Measurements from ENCODE around the gene FERMT2. TPM values are rescaled to one million over a fixed set of nuclear protein-coding genes. Genes with fewer than 3 reads are reported as not detected.

The FERMT2 gene
- total RNA-seq, 5 donors from 2014 or later (not counting 1 experiment from before 2014, with no cell fraction given): 0.35 to 1.0 (median 0.84) TPM; not detected in 1

DNA sequence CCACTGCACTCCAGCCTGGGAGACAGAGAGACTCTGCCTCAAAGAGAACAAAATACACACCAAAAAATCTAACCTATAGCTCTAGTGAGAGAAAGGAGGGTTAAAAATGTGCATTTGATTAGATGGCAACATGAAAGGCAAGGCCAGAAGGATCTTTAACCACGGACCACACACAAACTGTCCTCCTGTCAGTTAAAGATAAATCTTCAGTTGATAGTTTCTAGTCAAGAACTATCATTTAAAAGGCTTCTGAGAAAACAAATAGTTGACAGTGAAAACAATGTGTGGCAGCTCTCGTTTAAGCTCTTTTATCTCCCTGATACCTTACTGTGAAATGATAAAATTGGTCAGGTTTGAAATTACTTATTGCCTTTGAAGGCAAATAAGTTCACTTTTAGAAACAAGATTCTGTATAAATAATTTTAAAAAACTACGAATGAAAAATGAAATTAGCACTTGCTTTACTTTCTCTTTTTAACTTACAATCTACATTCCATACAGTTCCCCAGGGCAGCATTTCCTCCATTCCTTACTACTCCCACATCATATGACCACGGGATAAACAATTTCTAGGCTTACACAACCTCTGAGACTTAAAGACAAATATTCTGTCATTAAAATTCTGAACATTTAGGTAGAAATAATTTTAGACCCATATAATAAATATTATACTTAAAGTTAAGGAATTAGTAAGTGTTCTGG lies 88.1 kb downstream of the FERMT2 start:
- no CpG with 5 or more reads among the region's 4 CpGs for WGBS (ENCODE audit: insufficient coverage)
- no peak overlapping the region for H3K27ac Mint-ChIP-seq
- no peak overlapping the region for H3K27ac ChIP-seq (ENCODE audit: low read length)
- no peak for ATAC-seq (replicated peaks in 1 of 4)
- ChIA-PET CTCF (no interaction called here), POLR2A (no interaction called here)
- no peaks in the 10 kb centered on the region for H3K9me3 Mint-ChIP-seq
- no peaks in the 10 kb centered on the region for H3K36me3 ChIP-seq (ENCODE audit: control insufficient read depth in 2 of 2, extremely low read depth in 1 of 2, insufficient read depth in 1 of 2, low read length in 1 of 2)
- no peak overlapping the region for H3K4me3 ChIP-seq (ENCODE audit: control insufficient read depth in 1 of 2, extremely low read depth in 1 of 2, low read length in 1 of 2)
- no peaks in the 10 kb centered on the region for H3K4me1 Mint-ChIP-seq
- no peaks in the 10 kb centered on the region for H3K4me1 ChIP-seq (ENCODE audit: control insufficient read depth in 1 of 2, extremely low read depth in 1 of 2, insufficient read depth in 2 of 2, low read length in 2 of 2)
- no peaks in the 10 kb centered on the region for H3K36me3 Mint-ChIP-seq
- H3K27me3 ChIP-seq (replicated peaks in 1 of 2; ENCODE audit: control insufficient read depth in 2 of 2, extremely low read depth in 1 of 2, insufficient read depth in 2 of 2, low read length in 1 of 2): no peaks in the 10 kb centered on the region
- no peak overlapping the region for H3K4me3 Mint-ChIP-seq
- no peaks in the 10 kb centered on the region for H3K9me3 ChIP-seq
- H3K27me3 Mint-ChIP-seq: no peaks in the 10 kb centered on the region
- no peak for DNase-seq

DNA sequence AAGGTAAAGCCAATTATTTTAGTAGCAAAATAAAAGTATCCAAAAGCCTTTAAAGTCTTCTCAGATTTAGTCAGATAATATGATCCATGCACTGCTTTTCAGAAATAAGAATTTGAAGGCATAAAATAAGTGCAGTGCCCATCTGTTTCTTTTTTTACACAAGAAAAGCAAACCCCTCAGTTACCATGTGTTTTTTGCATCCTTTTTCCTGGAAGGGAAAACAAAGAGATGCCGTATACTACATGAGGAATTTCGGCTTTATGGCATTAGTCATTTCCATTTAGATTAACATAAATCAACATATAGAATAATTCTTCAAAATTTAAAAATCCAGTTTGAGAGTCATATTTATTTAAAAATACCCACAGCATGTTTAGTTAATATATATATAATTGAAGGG lies 89.4 kb downstream of the FERMT2 start:
- ATAC-seq (replicated peaks in 1 of 4) (no peak), DNase-seq (no peak)
- Mint-ChIP-seq H3K9me3 (no peaks in the 10 kb centered on the region), H3K27ac (no peak overlapping the region), H3K36me3 (no peaks in the 10 kb centered on the region), H3K4me3 (no peak overlapping the region), H3K27me3 (no peaks in the 10 kb centered on the region), H3K4me1 (no peaks in the 10 kb centered on the region)
- Histone ChIP-seq H3K36me3 (ENCODE audit: control insufficient read depth in 2 of 2, extremely low read depth in 1 of 2, insufficient read depth in 1 of 2, low read length in 1 of 2) (no peaks in the 10 kb centered on the region), H3K27ac (ENCODE audit: low read length) (no peak overlapping the region), H3K9me3 (no peaks in the 10 kb centered on the region), H3K4me1 (ENCODE audit: control insufficient read depth in 1 of 2, extremely low read depth in 1 of 2, insufficient read depth in 2 of 2, low read length in 2 of 2) (no peaks in the 10 kb centered on the region), H3K4me3 (ENCODE audit: control insufficient read depth in 1 of 2, extremely low read depth in 1 of 2, low read length in 1 of 2) (no peak overlapping the region), H3K27me3 (replicated peaks in 1 of 2; ENCODE audit: control insufficient read depth in 2 of 2, extremely low read depth in 1 of 2, insufficient read depth in 2 of 2, low read length in 1 of 2) (no peaks in the 10 kb centered on the region)
- ChIA-PET POLR2A (no interaction called here), CTCF (no interaction called here)
- no CpG with 5 or more reads among the region's 2 CpGs for WGBS (ENCODE audit: insufficient coverage)

DNA sequence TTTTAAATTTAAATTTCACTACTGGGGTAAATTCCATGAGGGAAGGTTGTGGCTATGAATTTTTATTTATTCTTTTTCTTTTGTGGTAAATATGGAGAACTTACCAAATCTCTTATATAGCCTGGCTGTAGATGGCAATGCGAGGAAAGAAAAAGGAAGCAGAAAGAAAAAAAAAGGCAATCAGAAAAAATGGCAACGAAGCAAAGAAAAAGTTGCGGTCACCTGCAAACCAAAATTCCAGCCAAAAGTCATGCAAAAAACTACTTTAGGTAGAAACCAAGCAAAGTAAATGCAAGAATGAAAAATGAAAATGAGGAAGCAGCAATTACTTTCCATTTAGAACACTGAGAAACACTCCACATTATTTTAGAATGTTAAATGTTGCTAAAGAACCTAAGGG lies 89.9 kb downstream of the FERMT2 start:
- Mint-ChIP-seq H3K4me3 (no peak overlapping the region), H3K4me1 (no peaks in the 10 kb centered on the region), H3K27me3 (no peaks in the 10 kb centered on the region), H3K27ac (no peak overlapping the region), H3K9me3 (no peaks in the 10 kb centered on the region), H3K36me3 (no peaks in the 10 kb centered on the region)
- H3K4me3 ChIP-seq (ENCODE audit: control insufficient read depth in 1 of 2, extremely low read depth in 1 of 2, low read length in 1 of 2): no peak overlapping the region
- no peaks in the 10 kb centered on the region for H3K36me3 ChIP-seq (ENCODE audit: control insufficient read depth in 2 of 2, extremely low read depth in 1 of 2, insufficient read depth in 1 of 2, low read length in 1 of 2)
- ATAC-seq (replicated peaks in 1 of 4) (no peak), DNase-seq (no peak)
- H3K27ac ChIP-seq (ENCODE audit: low read length): no peak overlapping the region
- ChIA-PET CTCF (no interaction called here), POLR2A (no interaction called here)
- no peaks in the 10 kb centered on the region for H3K9me3 ChIP-seq
- H3K27me3 ChIP-seq (replicated peaks in 1 of 2; ENCODE audit: control insufficient read depth in 2 of 2, extremely low read depth in 1 of 2, insufficient read depth in 2 of 2, low read length in 1 of 2): no peaks in the 10 kb centered on the region
- WGBS (ENCODE audit: insufficient coverage): no CpG with 5 or more reads among the region's 3 CpGs
- no peaks in the 10 kb centered on the region for H3K4me1 ChIP-seq (ENCODE audit: control insufficient read depth in 1 of 2, extremely low read depth in 1 of 2, insufficient read depth in 2 of 2, low read length in 2 of 2)

DNA sequence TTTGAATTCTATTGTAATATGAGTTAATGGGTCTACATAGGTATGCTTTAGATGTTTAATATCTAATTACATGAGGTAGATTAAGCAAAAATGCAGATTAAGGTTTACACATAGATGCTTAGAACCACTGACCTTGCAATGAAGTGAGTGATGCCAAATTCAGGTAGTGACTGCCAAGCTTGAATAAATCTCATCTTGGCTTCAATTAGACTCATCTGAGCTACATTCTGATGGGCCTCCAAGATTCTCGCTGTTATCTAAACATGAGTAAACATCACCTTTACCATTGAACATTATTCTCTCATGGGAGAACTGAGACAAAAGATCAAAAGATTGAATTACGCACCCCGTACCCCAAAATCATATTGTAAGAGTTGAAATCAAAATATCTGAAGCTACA lies 90.6 kb downstream of the FERMT2 start:
- Mint-ChIP-seq H3K27me3 (no peaks in the 10 kb centered on the region), H3K27ac (no peak overlapping the region), H3K4me1 (no peaks in the 10 kb centered on the region), H3K4me3 (no peak overlapping the region), H3K36me3 (no peaks in the 10 kb centered on the region), H3K9me3 (no peaks in the 10 kb centered on the region)
- H3K4me3 ChIP-seq (ENCODE audit: control insufficient read depth in 1 of 2, extremely low read depth in 1 of 2, low read length in 1 of 2): no peak overlapping the region
- DNase-seq (no peak), ATAC-seq (replicated peaks in 1 of 4) (no peak)
- CTCF ChIA-PET: interaction anchor here in 1 of 2 donors (0.8 kb wide), 1 partner anchor 101 kb away, joined by 3 read pairs; no protein-coding TSS in a partner anchor
- H3K9me3 ChIP-seq: no peaks in the 10 kb centered on the region
- no peaks in the 10 kb centered on the region for H3K4me1 ChIP-seq (ENCODE audit: control insufficient read depth in 1 of 2, extremely low read depth in 1 of 2, insufficient read depth in 2 of 2, low read length in 2 of 2)
- no peaks in the 10 kb centered on the region for H3K36me3 ChIP-seq (ENCODE audit: control insufficient read depth in 2 of 2, extremely low read depth in 1 of 2, insufficient read depth in 1 of 2, low read length in 1 of 2)
- WGBS (ENCODE audit: insufficient coverage): no CpG with 5 or more reads among the region's 3 CpGs
- no peaks in the 10 kb centered on the region for H3K27me3 ChIP-seq (replicated peaks in 1 of 2; ENCODE audit: control insufficient read depth in 2 of 2, extremely low read depth in 1 of 2, insufficient read depth in 2 of 2, low read length in 1 of 2)
- no peak overlapping the region for H3K27ac ChIP-seq (ENCODE audit: low read length)
- POLR2A ChIA-PET: interaction anchor here in 1 of 2 donors (0.6 kb wide), 1 partner anchor 378 kb away, joined by 4 read pairs; no protein-coding TSS in a partner anchor

GRCh38 chr14:52856139-52856538 lies 94.7 kb downstream of the FERMT2 start:
- ChIA-PET POLR2A (no interaction called here), CTCF (interaction anchor here (0.6 to 1.0 kb wide), 2 partner anchors 36 to 41 kb away, joined by 3 read pairs; no protein-coding TSS in a partner anchor)
- H3K4me3 ChIP-seq (ENCODE audit: control insufficient read depth in 1 of 2, extremely low read depth in 1 of 2, low read length in 1 of 2): no peak overlapping the region
- peaks cover 0 to 2% of the 10 kb centered on the region in 2 experiments for H3K4me1 ChIP-seq (ENCODE audit: control insufficient read depth in 1 of 2, extremely low read depth in 1 of 2, insufficient read depth in 2 of 2, low read length in 2 of 2)
- ATAC-seq (replicated peaks in 1 of 4) (no peak), DNase-seq (no peak)
- H3K36me3 ChIP-seq (ENCODE audit: control insufficient read depth in 2 of 2, extremely low read depth in 1 of 2, insufficient read depth in 1 of 2, low read length in 1 of 2): no peaks in the 10 kb centered on the region
- no peaks in the 10 kb centered on the region for H3K27me3 Mint-ChIP-seq
- H3K36me3 Mint-ChIP-seq: no peaks in the 10 kb centered on the region
- WGBS (ENCODE audit: insufficient coverage): 96% methylated on average over 3 of the region's 4 CpGs
- H3K27ac Mint-ChIP-seq: no peak overlapping the region
- H3K9me3 Mint-ChIP-seq: no peaks in the 10 kb centered on the region
- H3K9me3 ChIP-seq: no peaks in the 10 kb centered on the region
- H3K27ac ChIP-seq (ENCODE audit: low read length): no peak overlapping the region
- peaks cover 0 to 3% (median 2%) of the 10 kb centered on the region in 3 donors for H3K4me1 Mint-ChIP-seq
- no peaks in the 10 kb centered on the region for H3K27me3 ChIP-seq (replicated peaks in 1 of 2; ENCODE audit: control insufficient read depth in 2 of 2, extremely low read depth in 1 of 2, insufficient read depth in 2 of 2, low read length in 1 of 2)
- no peak overlapping the region for H3K4me3 Mint-ChIP-seq

GRCh38 chr14:52853522-52853854 lies 97.4 kb downstream of the FERMT2 start:
- ChIA-PET POLR2A (no interaction called here), CTCF (no interaction called here)
- WGBS (ENCODE audit: insufficient coverage): 97% methylated on average over 2 of the region's 3 CpGs
- peaks cover 0 to 2% of the 10 kb centered on the region in 2 experiments for H3K4me1 ChIP-seq (ENCODE audit: control insufficient read depth in 1 of 2, extremely low read depth in 1 of 2, insufficient read depth in 2 of 2, low read length in 2 of 2)
- Mint-ChIP-seq H3K4me1 (peaks cover 0 to 3% (median 2%) of the 10 kb centered on the region in 3 donors), H3K27ac (no peak overlapping the region), H3K4me3 (no peak overlapping the region), H3K36me3 (no peaks in the 10 kb centered on the region), H3K9me3 (no peaks in the 10 kb centered on the region), H3K27me3 (no peaks in the 10 kb centered on the region)
- no peak overlapping the region for H3K4me3 ChIP-seq (ENCODE audit: control insufficient read depth in 1 of 2, extremely low read depth in 1 of 2, low read length in 1 of 2)
- ATAC-seq (replicated peaks in 1 of 4) (no peak), DNase-seq (no peak)
- H3K36me3 ChIP-seq (ENCODE audit: control insufficient read depth in 2 of 2, extremely low read depth in 1 of 2, insufficient read depth in 1 of 2, low read length in 1 of 2): no peaks in the 10 kb centered on the region
- no peak overlapping the region for H3K27ac ChIP-seq (ENCODE audit: low read length)
- no peaks in the 10 kb centered on the region for H3K27me3 ChIP-seq (replicated peaks in 1 of 2; ENCODE audit: control insufficient read depth in 2 of 2, extremely low read depth in 1 of 2, insufficient read depth in 2 of 2, low read length in 1 of 2)
- no peaks in the 10 kb centered on the region for H3K9me3 ChIP-seq
